Adrenal gland (tissue), 5 donors: ENCODE measurements around the gene RNF207.

Experiments
- POLR2A ChIP-seq, 2 donors: fragments of 450-650 bp; IDR thresholded peaks; one replicate each; pipeline ENCODE4 v1.6.1; 2017; ENCODE audit warnings: antibody characterized with exemption in 2 of 2, mild to moderate bottlenecking in 2 of 2, moderate library complexity in 1 of 2
- TF ChIP-seq, protein P1 (sequence below), 6 experiments: fragments of 450-650 bp in 4 of 6; fragments of 200-600 bp in 2 of 6; sonication (generic) in 1 of 6; IDR thresholded peaks; 1 replicate in 5 of 6; 2 replicates in 1 of 6; pipeline versions ENCODE4 v1.5.1 to v1.8.0; 2016 to 2021; ENCODE audit warnings: antibody characterized with exemption in 6 of 6, mild to moderate bottlenecking in 2 of 6, moderate library complexity in 1 of 6
- donor health status: DM: no; HTN: no; CAD: no.

DNA sequence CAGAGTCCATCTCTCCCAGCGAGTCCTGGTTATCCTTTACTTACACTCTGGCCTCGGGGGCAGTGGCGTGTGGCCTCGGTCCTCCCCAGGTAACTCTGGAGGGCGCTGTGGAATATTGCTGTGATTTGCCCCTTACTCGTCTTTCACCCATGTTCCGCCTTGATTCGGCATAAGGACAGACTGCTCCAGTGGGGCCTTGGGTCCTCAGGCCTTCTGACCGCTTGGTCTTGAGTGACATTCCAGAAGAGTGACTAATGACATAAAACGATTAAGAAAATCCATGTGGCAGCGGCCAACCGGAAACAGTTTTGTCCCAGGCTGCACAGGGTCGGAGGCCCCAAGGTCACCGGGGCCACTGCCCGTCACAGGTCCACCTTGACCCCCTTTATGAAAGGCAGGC is 18.8 kb downstream of the RNF207 start:
- TF ChIP-seq, protein P1, sequence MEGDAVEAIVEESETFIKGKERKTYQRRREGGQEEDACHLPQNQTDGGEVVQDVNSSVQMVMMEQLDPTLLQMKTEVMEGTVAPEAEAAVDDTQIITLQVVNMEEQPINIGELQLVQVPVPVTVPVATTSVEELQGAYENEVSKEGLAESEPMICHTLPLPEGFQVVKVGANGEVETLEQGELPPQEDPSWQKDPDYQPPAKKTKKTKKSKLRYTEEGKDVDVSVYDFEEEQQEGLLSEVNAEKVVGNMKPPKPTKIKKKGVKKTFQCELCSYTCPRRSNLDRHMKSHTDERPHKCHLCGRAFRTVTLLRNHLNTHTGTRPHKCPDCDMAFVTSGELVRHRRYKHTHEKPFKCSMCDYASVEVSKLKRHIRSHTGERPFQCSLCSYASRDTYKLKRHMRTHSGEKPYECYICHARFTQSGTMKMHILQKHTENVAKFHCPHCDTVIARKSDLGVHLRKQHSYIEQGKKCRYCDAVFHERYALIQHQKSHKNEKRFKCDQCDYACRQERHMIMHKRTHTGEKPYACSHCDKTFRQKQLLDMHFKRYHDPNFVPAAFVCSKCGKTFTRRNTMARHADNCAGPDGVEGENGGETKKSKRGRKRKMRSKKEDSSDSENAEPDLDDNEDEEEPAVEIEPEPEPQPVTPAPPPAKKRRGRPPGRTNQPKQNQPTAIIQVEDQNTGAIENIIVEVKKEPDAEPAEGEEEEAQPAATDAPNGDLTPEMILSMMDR (IDR thresholded peaks at IDR 0.05), result no peak
- no peak for TF ChIP-seq POLR2A (IDR thresholded peaks at IDR 0.05)
